T-helper 1 cell treated with Interleukin-12 subunit alpha and Interleukin-12 subunit beta and Interleukin-4 antibody, amounts not matched to agents 30 ng/mL and 1 ng/mL, for 36 hours (primary cell): Measurements from ENCODE around the gene RNF34. TPM values are rescaled to one million over a fixed set of nuclear protein-coding genes. Genes with fewer than 3 reads are reported as not detected.

ENCODE experiments used
- intact Hi-C: fragments of 100-400 bp; cut with micrococcal nuclease; formaldehyde crosslinking; loops from one replicate; pipeline ENCODE4 v1.15.1; 2024
- total RNA-seq: library from RNA; stranded (reverse); gene quantifications from 2 replicates; pipeline ENCODE4 v1.2.3, GENCODE V29; 2022

The RNF34 gene
- total RNA-seq, 1 donor from 2014 or later = 109 TPM

GRCh38 chr12:121432740-121433480 is 33.0 kb downstream of the RNF34 start:
- intact Hi-C loops = no loop called here

GRCh38 chr12:121436706-121437105 is 36.8 kb downstream of the RNF34 start:
- intact Hi-C loops = no loop called here

- intact Hi-C loops = no loop called here
Observed at GRCh38 chr12:121438905-121439304, 39.0 kb downstream of the RNF34 start.

- intact Hi-C loops = loop anchor here (5.0 kb wide), 1 partner anchor 87 kb away; the partner anchor contains the start of gene ANAPC5
Observed at GRCh38 chr12:121439715-121440114, 39.8 kb downstream of the RNF34 start.

- intact Hi-C loops = loop anchor here (5.0 kb wide), 1 partner anchor 88 kb away; the partner anchor contains the start of gene ANAPC5
Observed at GRCh38 chr12:121440768-121441167, 40.9 kb downstream of the RNF34 start.

GRCh38 chr12:121441555-121441954 is 41.6 kb downstream of the RNF34 start:
- intact Hi-C loops = loop anchor here (5.0 kb wide), 1 partner anchor 89 kb away; the partner anchor contains the start of gene ANAPC5

- intact Hi-C loops = loop anchor here (2.0 to 5.0 kb wide), 2 partner anchors 41 to 90 kb away; partner anchors contain the start of genes ANAPC5 and RNF34
Observed at GRCh38 chr12:121442028-121442948, 42.4 kb downstream of the RNF34 start.

- intact Hi-C loops = loop anchor here (1.0 to 5.0 kb wide), 3 partner anchors 43 to 109 kb away; partner anchors contain the start of genes ANAPC5 and RNF34
Observed at GRCh38 chr12:121443193-121443870, 43.4 kb downstream of the RNF34 start.

- intact Hi-C loops = loop anchor here (1.0 to 5.0 kb wide), 3 partner anchors 43 to 110 kb away; partner anchors contain the start of genes ANAPC5 and RNF34
Observed at GRCh38 chr12:121443911-121444841, 44.3 kb downstream of the RNF34 start.

- intact Hi-C loops = loop anchor here (5.0 kb wide), 1 partner anchor 93 kb away; the partner anchor contains the start of gene ANAPC5
Observed at GRCh38 chr12:121444842-121445202, 44.9 kb downstream of the RNF34 start.

- intact Hi-C loops = no loop called here
Observed at GRCh38 chr12:121446750-121447149, 46.8 kb downstream of the RNF34 start.

GRCh38 chr12:121448771-121449315 is 48.9 kb downstream of the RNF34 start:
- intact Hi-C loops = no loop called here

GRCh38 chr12:121451961-121452339 is 52.0 kb downstream of the RNF34 start:
- intact Hi-C loops = no loop called here

- intact Hi-C loops = no loop called here
Observed at GRCh38 chr12:121452340-121452984, 52.5 kb downstream of the RNF34 start.

GRCh38 chr12:121452985-121453360 is 53.1 kb downstream of the RNF34 start:
- intact Hi-C loops = no loop called here

- intact Hi-C loops = no loop called here
Observed at GRCh38 chr12:121453629-121454028, 53.7 kb downstream of the RNF34 start.

- intact Hi-C loops = no loop called here
Observed at GRCh38 chr12:121454921-121455320, 55.0 kb downstream of the RNF34 start.

- intact Hi-C loops = no loop called here
Observed at GRCh38 chr12:121455766-121456420, 56.0 kb downstream of the RNF34 start.

- intact Hi-C loops = no loop called here
Observed at GRCh38 chr12:121456551-121456950, 56.6 kb downstream of the RNF34 start.
